AG04450 (cell line): ENCODE measurements around the gene USP9X. TPM values are rescaled to one million over a fixed set of nuclear protein-coding genes. Genes with fewer than 3 reads are reported as not detected.

Experiments
- CTCF ChIA-PET: fragments of 300-600, 350-600 bp; formaldehyde crosslinking; extraction: SDS; loops from one replicate; lab custom pipeline; 2022; ENCODE audit warnings: antibody characterized with exemption, inconsistent platforms; lab: Charles Lee
- POLR2A ChIA-PET: fragments of 350-600 bp; formaldehyde crosslinking; extraction: SDS; loops from one replicate; lab custom pipeline; 2021; ENCODE audit warnings: antibody characterized with exemption, inconsistent platforms; lab: Yijun Ruan, JAX
- DNase-seq: peaks from one replicate; pipeline ENCODE4 v3.0.0-alpha.2; 2011; ENCODE audit warnings: low read depth, low spot score
- H3K27ac ChIP-seq: one replicate; pipeline ENCODE4 v1.5.1; 2012; ENCODE audit warnings: low read depth, low read length, control low read depth
- H3K27me3 ChIP-seq: one replicate; pipeline ENCODE4 v1.6.0; 2012; ENCODE audit warnings: low read length; ENCODE audit not compliant: control insufficient read depth, insufficient read depth
- H3K4me3 ChIP-seq: 2 replicates; pipeline ENCODE4 v1.5.1; 2011; ENCODE audit warnings: mild to moderate bottlenecking, low read depth, low read length, control low read depth
- H3K9me3 ChIP-seq: 2 replicates; pipeline ENCODE4 v1.5.1; 2012; ENCODE audit warnings: low read length; ENCODE audit not compliant: control insufficient read depth, insufficient read depth
- CTCF ChIP-seq: IDR thresholded peaks from 2 replicates; pipeline ENCODE4 v1.5.1; 2011; ENCODE audit warnings: low read depth, low read length, control low read depth, inconsistent platforms
- polyA plus RNA-seq: library from polyadenylated mRNA; depleted of rRNA; stranded (reverse); fragments of >200 nt; gene quantifications from 2 replicates; pipeline ENCODE4 v1.2.3, GENCODE V29; 2011

Gene USP9X
- polyA plus RNA-seq, 1 experiment, result 49.1 TPM

- no peak overlapping the region for H3K4me3 ChIP-seq
- peak overlapping the region; percentile 52 for H3K27ac ChIP-seq
- no peak for DNase-seq
- no peak for TF ChIP-seq CTCF
- H3K9me3 ChIP-seq, result no peaks in the 10 kb centered on the region
- H3K27me3 ChIP-seq, result no peaks in the 10 kb centered on the region
- ChIA-PET POLR2A (interaction anchor here (0.6 to 1.2 kb wide), 2 partner anchors 14 to 89 kb away, joined by 3 to 8 read pairs; no protein-coding TSS in a partner anchor), CTCF (interaction anchor here (0.6 to 2.7 kb wide), 5 partner anchors 33 to 305 kb away, joined by 3 to 7 read pairs (median 5); no protein-coding TSS in a partner anchor)
These were observed 41.4 kb upstream of the USP9X start for GRCh38 chrX:41043674-41044345.

DNA sequence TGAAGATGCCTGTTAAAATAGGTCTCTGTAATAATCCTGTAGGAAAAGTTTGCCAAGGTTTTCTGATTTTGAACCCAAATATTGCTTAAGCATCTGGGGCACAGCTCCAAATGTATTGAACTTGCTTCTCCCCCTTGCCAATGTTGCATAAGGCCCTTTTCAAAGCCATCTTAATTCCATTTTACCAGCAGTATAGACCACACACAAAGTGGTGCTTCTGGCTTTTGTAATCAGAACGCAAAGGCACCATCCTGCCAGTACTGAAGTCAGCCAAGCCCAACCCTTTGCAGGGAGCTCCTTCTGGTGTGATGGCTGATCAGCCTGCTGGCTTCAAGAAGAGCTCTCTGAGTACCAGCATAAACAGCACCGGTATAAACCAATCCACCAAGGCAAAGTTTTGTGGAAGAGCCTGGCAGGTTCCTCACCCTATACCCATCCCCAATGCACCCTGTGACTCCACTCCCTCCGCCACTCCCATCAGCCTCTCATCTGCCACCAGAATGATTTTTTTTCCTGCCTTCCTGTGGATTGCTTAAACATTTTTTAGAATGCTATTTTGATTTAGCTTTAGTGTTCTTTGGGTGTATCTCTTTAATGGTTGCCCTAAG, 39.2 kb upstream of the USP9X start:
- Histone ChIP-seq H3K9me3 (no peaks in the 10 kb centered on the region), H3K27ac (no peak overlapping the region), H3K4me3 (no peak overlapping the region), H3K27me3 (no peaks in the 10 kb centered on the region)
- CTCF ChIA-PET, result interaction anchor here (1.1 kb wide), 1 partner anchor 395 kb away, joined by 4 read pairs; no protein-coding TSS in a partner anchor
- no peak for DNase-seq
- POLR2A ChIA-PET, result no interaction called here
- no peak for TF ChIP-seq CTCF

DNA sequence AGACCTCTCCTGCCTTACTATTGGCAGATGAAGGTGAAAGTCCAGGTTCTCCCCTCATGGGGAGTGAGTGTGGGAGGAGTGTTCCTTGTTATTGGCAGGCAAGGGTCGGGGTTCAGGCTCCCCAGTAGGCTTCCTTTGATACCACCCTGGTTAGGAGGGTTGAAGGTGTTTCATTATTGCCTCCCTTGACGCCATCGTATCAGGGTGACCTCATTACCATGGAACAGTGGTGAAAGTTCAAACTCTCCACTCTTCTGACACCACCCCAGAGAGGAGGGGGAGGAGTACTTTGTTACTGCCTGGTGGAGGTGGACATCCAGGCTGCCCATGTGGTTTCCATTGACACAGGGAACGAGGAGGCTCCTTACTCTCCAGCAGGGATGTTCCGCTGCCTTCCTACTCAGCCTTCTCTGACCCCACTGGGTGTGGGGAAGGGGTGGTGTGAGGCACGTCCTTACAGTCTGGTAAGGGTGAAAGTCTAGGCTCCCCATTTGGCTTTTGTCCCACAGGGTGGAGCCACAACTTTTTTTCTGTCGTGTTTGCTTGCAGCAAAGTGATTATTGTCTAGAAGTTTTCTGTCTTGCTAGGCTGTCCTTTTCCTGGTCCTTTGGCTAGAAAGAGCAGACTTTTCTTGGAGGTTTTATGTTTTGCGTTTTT, 37.2 kb upstream of the USP9X start:
- ChIA-PET POLR2A (no interaction called here), CTCF (no interaction called here)
- no peak for DNase-seq
- Histone ChIP-seq H3K27ac (no peak overlapping the region), H3K4me3 (no peak overlapping the region), H3K9me3 (no peaks in the 10 kb centered on the region), H3K27me3 (no peaks in the 10 kb centered on the region)
- TF ChIP-seq CTCF, result no peak

GRCh38 chrX:41050359-41050758, 34.9 kb upstream of the USP9X start:
- Histone ChIP-seq H3K9me3 (no peaks in the 10 kb centered on the region), H3K4me3 (no peak overlapping the region), H3K27ac (no peak overlapping the region), H3K27me3 (no peaks in the 10 kb centered on the region)
- no peak for DNase-seq
- CTCF ChIA-PET, result no interaction called here
- TF ChIP-seq CTCF, result no peak
- POLR2A ChIA-PET, result no interaction called here

GRCh38 chrX:41051288-41051687, 34.0 kb upstream of the USP9X start:
- Histone ChIP-seq H3K27ac (no peak overlapping the region), H3K4me3 (no peak overlapping the region), H3K9me3 (no peaks in the 10 kb centered on the region), H3K27me3 (no peaks in the 10 kb centered on the region)
- no peak for TF ChIP-seq CTCF
- DNase-seq, result no peak
- ChIA-PET POLR2A (no interaction called here), CTCF (no interaction called here)
